Spleen (tissue), 7 donors: ENCODE data around the gene ZNF106.

Experiments used
- POLR2A ChIP-seq, 3 donors: fragments of 450-650 bp; IDR thresholded peaks; one replicate each; pipeline ENCODE4 v1.5.1; 2017; ENCODE audit warnings: antibody characterized with exemption in 3 of 3, mild to moderate bottlenecking in 1 of 3
- TF ChIP-seq, protein P1 (sequence below), 11 experiments: fragments of 200-600 bp in 7 of 11; fragments of 450-650 bp in 4 of 11; sonication (generic) in 4 of 11; IDR thresholded peaks in 8 of 11; conservative IDR thresholded peaks in 3 of 11; 1 replicate in 7 of 11; 2 replicates in 4 of 11; pipeline versions ENCODE4 v1.4.0 to v1.8.0; 2016 to 2021; ENCODE audit warnings: antibody characterized with exemption in 11 of 11, inconsistent platforms in 4 of 11, mild to moderate bottlenecking in 1 of 11
- donor health status: DM: no; HTN: no; CAD: no; lungs with moderate emphysema.
- donor health status: DM: no; HTN: no; CAD: no.
- donor health status: DM: no; HTN: no; CAD: no.

DNA sequence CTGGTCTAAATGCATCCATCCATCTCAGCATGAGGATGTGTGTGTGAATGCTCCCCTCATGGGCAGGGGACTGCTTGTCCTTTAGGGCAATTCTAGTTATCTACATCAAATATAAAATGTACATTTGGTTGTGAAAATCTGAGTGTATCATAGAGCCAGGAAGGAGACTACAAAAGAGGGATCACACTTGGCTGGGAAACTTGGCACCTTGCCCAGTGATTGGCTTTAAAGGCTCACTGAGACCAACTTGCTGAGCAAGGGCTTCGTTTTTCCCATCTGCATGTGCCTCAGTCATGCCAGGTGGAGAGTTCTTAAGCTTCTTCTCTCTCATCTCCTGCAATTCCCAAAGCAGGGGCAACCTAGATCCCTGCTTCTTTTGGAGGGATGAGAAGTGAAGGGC is 126.4 kb downstream of the ZNF106 start:
- TF ChIP-seq, protein P1, sequence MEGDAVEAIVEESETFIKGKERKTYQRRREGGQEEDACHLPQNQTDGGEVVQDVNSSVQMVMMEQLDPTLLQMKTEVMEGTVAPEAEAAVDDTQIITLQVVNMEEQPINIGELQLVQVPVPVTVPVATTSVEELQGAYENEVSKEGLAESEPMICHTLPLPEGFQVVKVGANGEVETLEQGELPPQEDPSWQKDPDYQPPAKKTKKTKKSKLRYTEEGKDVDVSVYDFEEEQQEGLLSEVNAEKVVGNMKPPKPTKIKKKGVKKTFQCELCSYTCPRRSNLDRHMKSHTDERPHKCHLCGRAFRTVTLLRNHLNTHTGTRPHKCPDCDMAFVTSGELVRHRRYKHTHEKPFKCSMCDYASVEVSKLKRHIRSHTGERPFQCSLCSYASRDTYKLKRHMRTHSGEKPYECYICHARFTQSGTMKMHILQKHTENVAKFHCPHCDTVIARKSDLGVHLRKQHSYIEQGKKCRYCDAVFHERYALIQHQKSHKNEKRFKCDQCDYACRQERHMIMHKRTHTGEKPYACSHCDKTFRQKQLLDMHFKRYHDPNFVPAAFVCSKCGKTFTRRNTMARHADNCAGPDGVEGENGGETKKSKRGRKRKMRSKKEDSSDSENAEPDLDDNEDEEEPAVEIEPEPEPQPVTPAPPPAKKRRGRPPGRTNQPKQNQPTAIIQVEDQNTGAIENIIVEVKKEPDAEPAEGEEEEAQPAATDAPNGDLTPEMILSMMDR (IDR thresholded peaks at IDR 0.05 in 8 of 11, conservative IDR thresholded peaks at IDR 0.05 in 3 of 11): no peak
- TF ChIP-seq POLR2A (IDR thresholded peaks at IDR 0.05): no peak
